ENCODE results near the gene INSM1.

The INSM1 gene

DNA sequence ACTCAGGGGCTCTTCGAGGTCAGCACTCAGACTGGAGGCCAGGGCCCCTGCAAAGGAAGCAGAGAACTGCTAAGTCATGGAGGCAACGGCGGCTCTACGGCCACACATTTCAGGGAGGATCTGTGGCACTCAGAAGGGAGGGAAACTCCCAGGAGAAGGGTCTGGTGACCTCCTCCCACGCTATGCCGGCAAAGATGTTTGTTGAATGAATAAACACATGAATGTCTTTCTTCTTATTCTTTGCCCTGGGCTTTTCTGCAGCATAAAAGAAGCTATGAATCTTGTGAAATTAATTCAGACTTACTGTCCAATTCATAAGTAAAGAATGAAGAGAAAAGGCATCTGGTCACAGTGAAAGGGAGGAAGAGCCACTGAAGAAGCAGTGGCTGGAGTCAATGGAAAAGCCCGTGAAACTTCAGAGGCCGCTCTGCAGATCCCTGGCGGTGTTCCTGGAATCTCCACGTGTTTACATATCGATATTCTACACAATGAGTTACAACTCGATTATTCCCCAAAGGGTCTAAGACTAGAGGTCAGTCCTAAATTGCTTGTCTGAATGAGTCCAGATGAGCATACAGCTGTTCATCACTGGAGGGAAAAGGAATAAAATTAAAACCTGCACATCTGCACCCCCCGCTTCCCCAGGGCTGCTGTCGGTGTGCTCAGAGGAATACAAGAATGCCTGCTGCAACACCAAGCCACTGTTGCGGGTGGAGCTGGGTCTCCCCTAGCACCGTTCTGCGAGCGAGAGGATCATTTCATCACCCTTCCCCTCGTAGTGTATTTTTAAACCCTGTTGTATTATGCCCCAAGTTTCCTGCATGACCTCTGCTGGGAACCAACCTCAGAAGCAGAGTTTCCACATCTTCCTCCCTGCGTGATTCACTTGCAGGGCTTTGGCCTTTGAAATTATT is 25.6 kb downstream of the INSM1 start:
- DNase-seq (ENCODE audit: low read depth), result no peak

DNA sequence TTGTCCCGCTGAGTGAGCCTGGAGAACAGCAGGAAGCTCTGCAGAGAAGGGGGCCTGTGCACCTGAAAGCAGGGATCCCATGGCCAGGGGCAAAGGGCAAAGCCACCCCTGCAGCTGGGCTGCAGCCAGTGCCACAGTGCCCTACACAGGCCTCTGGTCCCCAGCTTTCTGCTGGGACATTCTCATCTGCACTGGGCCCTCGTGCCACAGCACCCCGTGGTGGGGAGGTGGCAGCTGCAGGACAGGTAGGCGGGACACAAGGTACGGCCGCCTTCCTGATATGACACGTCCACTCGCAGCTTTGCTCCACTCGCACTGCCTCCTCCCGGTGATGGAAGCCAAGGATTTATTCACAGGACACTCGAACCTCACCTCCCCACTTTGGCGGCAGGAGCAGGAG is 27.2 kb downstream of the INSM1 start:
- no peak for DNase-seq (ENCODE audit: low read depth)

DNA sequence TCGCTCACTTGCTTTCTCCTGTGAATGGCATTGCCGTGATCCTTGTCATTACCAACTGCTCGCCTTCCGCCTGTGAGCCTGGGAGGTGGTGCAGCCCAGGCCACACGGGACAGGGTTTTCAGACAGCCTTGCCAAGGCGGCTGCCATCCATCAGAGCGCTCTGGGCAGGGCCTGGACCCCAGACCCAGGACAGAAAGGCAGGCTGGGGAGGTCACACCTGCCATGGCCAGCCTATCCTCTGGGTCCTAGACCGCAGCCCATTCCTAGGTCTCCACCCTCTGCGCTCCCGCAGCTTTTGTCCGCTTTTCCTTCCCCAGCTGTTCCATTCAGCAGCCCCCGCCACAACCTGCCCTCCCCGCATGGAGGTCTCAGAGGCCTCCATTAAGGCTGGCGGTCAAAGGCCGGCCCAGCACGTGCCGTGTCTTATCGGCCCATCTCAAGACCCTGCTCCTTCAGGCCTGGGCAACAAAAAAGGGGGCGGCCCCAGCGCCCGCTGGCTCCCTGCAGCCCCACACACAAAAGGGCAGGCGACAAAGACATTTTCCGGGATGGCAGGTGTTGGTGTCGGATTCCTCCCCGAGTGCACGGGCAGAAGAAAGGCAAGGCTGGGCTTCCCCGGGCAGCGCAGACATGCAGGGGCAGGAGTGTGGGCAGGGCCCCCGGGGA is 28.1 kb downstream of the INSM1 start:
- no peak for DNase-seq (ENCODE audit: low read depth)

DNA sequence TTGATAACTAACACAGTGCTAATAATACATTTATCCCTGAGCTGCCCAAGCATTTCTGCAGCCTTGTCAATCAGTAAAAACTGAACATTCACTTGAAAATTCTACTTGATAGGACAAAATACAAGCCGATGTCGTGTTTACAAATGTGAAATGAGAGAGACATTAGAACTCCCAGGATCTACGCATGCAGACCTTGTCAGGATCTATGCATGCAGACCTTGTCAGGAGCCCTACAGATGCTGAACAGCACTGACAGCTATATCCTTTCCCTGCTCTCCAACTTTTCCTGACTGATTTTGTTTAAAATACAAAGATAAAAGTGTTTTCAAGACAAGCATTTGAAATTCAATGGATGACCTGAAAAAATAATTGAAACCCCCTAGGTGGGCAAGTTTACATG is 28.9 kb downstream of the INSM1 start:
- DNase-seq (ENCODE audit: low read depth), result no peak

DNA sequence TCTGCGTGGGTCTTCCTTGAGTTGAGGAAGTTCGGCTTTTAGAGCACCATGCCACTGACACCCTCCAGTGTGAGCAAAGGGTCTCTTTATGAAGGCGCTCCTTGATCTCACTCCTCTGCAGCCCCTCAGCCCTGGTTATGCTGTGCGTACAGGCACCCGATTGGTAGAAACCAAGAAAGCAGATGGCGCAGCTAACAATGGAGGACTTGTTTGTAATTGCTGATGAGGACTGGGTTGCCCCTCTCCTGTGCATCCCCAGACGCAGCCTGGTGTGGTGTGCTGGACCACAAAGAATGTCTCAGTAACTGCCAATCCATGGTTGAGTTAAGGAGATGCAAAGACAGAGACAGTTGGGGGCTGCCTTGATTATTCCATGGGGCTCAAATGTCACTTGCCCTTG is 30.2 kb downstream of the INSM1 start:
- DNase-seq (ENCODE audit: low read depth), result no peak

DNA sequence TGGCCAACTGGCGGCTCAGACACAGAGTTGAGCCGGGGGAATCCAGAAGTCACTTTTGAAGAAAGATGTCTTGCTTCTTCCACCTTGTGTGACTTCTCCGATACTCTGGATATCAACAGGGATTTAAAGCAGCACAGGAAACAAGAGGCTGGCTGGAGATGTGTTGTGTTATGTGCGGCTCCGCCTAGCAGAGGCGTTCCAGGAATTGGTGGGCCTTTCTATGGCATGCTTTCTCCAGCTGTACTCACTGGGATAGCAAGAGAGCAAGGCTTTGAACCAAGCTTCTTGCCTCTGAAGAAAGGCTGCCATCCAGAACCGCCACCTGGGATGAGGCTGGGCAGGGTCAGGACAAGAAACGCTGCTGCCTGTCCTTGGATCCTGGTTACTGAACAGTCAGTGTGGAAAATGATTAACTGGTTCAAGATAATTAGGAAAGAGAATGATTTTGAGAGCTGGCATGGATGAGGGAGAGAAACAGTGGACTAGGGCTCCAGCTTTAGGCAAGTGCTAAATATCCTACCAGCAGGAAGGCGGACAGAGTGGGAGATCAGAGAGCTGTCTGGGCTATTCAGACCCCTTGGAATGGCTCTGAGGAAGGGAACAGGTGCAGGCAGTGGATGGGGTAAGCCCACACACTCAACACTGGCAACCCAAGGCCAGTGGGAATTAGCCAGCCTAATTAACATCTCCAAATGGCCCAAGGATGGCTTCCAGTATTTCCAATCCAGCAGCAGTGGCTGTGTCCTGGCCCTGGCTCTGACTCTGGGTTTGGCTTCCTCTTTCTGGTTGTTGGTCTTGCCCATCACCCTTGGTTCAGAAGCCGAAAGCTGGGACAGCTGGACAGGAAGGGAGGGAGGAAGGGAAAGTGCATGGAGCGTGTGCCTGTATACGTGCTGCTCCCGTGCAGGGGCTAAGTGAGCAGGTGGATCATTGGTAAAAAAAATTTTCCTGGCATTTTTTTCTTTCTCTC is 31.9 kb downstream of the INSM1 start:
- no peak for DNase-seq (ENCODE audit: low read depth)

DNA sequence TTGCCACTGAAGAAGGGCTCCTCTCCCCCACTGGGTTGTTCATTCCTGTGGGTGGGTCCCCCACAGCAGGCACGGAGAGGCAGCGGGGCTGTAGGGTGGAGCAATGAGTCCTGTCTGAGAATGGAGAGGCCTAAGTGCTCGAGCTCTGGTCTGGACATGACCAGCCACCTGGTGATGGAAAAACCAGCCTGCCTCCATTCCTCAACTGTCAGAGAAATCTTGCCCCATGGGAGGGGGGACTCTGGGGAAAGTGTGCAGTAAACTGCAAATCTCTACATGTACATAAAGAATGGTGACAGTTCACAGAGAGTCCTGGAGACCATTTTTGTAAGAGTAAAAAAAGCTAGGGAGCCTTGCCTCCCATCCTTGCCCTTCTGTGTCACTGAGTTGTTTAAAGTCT is 34.1 kb downstream of the INSM1 start:
- no peak for DNase-seq (ENCODE audit: low read depth)

DNA sequence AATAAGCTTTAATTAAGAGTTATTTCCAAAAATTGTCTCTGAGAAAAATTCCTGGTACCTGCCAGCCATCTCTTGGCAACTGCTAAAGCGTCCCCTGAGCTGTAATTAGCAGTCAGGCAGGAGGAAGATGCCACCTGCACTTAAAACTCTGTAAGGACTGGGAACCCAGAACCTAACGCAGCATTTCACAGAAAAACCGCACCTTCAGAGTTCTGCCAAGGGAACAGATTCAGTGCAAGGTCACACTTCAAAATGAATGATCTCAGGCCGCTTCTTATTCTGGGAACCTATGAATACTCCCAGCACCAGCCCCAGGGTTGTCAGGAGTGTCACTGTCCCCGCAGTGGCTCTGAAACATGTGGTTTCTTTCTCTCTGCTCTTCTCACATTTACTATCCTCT is 36.7 kb downstream of the INSM1 start:
- DNase-seq (ENCODE audit: low read depth), result no peak

DNA sequence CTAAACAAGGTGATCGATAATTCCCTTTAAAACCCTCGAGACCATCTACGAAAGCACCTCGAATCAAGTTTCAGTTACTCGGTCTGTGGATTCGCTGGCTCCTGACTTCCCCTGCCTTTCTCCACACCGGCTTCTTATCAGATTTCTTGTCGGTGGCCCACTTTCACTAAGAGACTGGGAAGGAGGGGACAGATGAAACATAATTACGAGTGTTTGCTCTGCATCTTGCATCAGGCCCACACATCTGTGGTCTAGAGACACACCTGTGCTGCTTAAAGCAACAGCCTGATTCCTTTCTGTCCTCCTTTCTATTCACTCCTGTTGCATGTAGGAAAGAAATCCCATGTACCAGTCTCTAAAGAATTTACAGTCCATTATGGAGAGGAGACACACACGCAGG is 37.7 kb downstream of the INSM1 start:
- DNase-seq (ENCODE audit: low read depth), result no peak

DNA sequence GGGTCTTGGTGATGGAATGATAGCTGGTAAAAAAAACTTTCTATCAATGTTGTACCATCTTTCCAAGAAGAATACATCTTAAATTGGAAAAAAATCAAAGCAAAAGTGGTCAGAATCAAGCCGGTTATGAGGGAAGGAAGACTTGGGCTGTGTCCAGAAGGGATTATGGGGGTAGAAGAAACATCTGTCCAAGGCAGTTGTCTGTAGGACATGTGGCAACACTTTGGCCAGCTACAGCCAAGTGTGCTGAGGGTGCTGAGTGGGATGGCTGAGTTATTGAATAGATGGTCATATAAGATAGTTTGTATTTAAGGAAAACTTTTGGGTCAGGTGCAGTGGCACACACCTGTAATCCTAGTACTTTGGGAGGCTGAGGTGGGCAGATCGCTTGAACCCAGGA is 38.4 kb downstream of the INSM1 start:
- no peak for DNase-seq (ENCODE audit: low read depth)

DNA sequence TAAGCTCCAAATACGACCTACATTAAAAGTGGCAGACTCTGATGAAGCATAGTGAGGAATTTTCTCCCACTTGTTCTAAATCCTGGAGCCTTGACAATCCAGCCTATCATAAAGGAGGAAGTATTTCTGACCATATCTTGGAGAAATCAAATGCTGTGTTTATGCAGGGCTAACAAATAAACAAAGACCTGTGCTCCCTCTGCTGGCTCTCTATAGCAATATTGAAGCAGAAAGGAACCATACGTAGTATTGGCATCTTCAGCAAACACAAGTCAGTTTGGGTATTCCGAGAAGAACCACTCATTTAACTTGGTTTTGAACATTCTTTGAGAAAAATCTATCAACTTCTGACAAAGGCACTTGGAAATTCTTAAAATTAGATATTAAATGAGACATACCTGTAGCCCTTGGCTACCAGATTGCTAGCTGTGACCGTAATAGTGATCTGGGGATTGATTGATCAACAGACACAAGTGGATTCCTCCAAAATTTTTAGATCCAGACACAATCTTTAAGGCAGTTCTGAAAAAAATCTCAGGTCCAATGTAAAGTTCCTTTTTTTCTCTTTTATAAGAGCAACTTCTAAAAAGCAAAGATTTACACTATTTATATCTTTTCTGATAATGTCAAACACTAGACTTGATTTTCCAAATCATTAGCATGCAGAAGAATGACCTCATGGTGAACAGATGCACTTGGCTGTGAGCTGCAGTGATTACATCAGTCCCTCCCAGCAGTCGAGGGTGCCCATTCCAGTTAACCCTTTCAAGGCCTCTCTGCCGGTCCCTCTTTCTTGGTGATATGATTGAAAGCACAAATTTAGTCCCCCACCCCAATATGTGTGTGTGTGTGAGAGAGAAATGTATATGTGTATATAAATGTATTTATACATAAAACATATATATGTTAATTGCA is 40.2 kb downstream of the INSM1 start:
- no peak for DNase-seq (ENCODE audit: low read depth)

DNA sequence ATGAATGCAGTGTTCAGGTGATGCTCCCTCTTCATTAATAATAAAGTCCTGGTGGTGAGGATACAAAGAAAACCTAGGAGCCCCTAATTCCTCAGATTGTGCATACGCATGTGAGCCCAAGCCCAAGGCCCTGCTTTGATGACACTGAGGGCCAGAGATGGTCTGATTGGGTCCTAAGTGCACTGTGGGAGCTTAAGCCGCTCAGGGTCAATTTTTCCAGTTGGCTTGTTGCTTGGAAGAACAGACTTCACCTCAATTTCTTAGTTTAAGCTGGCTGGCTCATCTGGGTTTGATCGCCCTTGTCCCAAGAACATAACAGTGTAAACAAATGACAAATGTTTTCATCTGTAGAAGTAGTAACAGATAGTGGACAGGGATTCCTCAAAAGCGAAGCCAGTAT is 41.4 kb downstream of the INSM1 start:
- DNase-seq (ENCODE audit: low read depth), result no peak

DNA sequence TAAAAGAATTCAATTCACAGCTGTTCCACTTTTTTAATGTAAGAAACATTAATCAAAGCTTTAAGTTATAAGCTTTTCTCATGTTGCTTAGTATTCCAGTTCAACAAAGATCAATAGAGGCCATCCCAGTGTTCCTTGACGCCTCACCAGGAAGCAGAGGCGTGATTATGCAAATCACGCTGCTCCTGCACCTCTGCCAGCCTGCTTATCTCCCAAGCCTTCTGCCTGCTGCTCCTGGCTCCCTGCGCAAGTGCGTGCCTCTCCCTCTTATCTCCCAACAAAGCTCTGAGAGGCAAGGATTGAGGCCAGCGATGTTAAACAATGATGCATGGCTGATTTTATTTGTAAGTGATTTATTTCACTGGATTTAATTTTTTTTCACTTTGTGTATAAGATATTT is 42.8 kb downstream of the INSM1 start:
- DNase-seq (ENCODE audit: low read depth), result no peak

DNA sequence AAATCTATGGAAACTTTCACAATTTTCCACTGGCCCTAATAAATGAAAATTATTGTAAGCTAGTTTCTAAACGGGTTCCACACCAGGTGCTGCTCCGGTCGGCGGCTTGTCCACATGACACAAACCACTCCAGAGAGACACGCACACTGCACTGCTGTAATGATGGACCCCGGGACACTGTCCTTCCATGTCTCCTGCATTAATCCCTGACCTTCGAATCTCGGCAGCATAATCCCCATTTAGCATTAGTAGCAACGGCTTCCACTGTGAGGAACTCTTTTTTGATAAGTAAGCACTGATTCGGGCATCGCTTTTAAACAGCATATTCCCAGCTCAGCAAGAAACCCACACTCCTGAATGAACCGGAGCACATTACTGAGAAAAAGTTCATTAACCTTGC is 43.5 kb downstream of the INSM1 start:
- DNase-seq (ENCODE audit: low read depth), result no peak

DNA sequence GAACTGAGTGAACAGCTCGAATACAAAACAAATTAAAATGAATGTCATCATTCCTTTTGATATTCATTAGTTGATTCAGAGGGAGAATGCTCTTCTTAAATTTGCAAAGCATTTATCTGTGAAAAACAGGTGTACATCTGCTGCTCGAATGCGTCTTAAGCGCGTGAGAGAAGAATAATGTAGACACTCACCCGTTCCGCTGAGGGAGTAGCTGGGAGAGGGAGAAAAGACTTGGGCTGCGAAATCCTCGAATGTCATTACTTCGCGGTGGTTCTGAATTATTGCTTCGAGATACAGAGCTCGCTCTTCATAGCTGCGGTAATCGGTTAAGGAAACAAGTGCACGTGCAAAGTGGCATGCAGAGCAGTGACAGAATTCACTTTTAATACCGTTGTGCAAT is 43.9 kb downstream of the INSM1 start:
- DNase-seq (ENCODE audit: low read depth), result no peak

DNA sequence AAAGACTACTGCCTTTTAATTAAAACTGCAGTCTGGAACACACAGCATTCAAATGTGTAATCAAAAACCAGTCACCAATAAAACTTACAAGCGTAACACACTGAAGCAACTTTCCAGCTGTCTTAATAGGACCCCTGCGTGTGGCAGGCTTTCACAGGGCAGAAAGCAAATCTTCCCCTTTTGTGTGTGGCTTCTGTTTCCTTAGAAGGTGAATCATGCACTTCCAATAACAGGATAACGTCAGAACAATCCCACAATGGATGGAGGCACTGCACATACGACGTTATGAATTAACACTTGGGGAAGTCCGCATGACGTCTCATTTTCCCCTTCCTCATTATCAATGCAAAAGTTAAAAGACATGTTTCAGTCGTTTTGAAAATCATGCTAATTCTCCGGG is 44.8 kb downstream of the INSM1 start:
- DNase-seq (ENCODE audit: low read depth), result no peak

DNA sequence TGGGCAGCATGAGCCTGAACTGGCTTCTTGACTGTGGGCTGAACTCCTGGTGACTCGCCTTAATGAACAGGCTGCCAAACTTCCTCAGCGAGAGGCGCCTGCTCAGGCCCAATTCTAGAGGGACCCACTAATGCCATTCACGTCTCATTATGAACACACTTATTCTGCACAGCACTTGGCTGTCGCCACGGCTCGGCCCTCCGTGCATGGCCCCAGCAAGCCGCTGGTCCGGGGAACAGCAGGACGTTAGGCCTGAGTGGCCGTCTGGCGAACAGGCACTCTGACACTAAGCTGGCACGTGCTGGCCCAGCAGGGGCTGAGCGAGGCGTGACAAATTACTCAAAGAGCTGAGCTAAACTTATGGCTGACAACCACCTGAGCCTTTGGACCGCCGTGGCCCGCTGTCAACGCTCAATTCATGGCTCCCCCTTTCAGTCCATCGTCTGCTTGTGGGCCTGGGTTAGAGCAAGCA is 45.9 kb downstream of the INSM1 start:
- no peak for DNase-seq (ENCODE audit: low read depth)

DNA sequence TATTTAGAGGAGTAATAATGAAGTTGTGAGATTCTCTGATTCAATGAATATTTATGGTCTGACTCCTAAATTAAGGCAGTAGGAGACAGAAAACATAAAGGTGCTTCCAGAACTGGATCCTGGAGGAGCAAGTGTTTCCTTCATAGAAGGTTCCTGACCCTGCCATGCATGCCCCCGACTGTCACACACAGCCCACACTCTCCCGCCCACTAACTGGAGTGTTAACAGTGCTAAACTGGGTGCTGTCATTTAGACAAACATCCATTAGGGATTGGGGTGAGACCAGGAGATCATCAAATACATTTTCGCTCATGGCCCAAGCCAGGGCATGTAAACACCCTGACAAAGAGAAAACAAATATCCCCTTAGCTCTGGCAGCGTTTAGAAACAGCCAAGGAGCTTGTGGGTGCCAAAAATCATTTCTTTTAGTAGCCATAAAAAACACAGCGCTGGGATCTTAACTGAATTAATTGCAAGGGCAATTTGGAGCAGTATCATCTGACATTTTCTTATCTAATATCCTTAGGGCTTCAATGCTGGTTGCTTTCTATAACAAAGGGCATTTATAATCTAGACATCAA is 46.8 kb downstream of the INSM1 start:
- no peak for DNase-seq (ENCODE audit: low read depth)

DNA sequence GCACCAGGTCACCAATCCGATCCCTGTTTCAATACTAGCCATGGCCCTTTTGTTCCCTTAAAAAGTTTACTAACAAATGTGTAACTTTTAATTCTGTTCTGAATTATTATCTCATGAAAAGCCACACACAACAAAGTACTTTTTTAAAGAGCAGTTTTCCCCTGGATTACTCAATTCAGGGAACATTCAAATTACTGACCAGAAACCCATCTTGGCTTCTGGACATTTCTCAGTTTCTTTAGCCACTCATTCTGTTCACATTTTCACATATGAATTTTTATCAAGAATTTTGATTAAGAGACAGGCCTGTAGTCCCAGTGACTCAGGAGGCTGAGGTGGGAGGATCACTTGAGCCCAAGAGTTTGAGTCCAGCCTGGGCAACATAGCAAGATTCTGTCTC is 47.4 kb downstream of the INSM1 start:
- DNase-seq (ENCODE audit: low read depth), result no peak

DNA sequence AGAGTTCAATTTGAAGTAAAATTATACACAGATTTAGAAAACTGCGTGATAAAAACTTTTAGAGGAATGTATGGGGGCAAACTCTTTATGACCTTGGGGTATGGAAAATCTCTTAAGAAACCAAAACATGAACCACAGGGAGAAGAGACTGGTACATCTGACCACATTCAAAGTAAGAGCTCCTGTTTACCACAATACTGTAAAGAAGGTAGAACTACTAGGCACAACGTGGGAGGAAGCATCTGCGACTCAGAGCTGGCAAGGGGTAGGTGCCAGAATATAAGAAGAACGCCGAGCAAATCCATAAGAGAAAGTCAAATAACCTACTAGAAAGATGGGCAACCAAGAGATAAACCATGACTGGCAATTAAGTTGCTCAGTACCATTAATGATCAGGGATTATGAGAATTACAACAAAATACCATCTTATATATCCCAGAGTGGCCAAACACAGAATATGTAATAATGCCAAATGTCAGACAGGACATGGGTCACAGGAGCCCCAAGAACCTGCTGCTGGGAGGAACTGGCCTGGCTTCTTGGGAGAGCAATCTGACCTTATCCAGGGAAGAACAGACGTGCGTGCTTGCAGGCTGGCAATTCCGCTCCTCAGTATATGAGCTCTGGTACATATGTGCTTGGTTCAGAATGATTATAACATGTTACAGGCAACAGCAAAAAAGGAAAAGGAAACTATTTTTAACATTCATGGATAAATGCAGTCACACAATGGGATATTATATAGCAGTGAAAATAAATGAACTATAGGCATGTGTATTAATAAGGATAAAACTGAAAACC is 50.2 kb downstream of the INSM1 start:
- DNase-seq (ENCODE audit: low read depth), result no peak
